GM18517 (cell line): Measurements from ENCODE around the gene OPA3.

ENCODE experiments used
- ATAC-seq: cut with Tn5 transposase; IDR thresholded peaks from one replicate; pipeline ENCODE4 v1.9.1; 2021; ENCODE audit warnings: mild to moderate bottlenecking, moderate library complexity; ENCODE audit not compliant: unreplicated experiment

The OPA3 gene

GRCh38 chr19:45484273-45484945 lies 100.2 kb downstream of the OPA3 start:
- ATAC-seq: no peak

DNA sequence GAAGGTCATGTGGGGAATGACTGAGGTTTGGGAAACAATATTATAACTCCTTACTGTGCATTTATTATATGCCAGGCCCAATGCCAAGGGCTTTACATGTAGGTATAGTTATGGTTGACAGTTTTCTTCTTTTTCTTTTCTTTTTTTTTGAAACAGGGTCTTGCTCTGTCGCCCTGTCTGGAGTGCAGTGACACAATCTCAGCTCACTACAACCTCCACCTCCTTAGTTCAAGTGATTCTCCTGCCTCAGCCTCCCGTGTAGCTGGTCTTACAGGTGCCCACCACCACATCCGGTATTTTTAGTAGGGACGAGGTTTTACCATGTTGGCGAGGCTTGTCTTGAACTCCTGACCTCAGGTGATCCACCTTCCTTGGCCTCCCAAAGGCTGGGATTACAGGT lies 101.6 kb downstream of the OPA3 start:
- no peak for ATAC-seq

GRCh38 chr19:45478454-45479238 lies 106.0 kb downstream of the OPA3 start:
- peak; percentile 75 for ATAC-seq

DNA sequence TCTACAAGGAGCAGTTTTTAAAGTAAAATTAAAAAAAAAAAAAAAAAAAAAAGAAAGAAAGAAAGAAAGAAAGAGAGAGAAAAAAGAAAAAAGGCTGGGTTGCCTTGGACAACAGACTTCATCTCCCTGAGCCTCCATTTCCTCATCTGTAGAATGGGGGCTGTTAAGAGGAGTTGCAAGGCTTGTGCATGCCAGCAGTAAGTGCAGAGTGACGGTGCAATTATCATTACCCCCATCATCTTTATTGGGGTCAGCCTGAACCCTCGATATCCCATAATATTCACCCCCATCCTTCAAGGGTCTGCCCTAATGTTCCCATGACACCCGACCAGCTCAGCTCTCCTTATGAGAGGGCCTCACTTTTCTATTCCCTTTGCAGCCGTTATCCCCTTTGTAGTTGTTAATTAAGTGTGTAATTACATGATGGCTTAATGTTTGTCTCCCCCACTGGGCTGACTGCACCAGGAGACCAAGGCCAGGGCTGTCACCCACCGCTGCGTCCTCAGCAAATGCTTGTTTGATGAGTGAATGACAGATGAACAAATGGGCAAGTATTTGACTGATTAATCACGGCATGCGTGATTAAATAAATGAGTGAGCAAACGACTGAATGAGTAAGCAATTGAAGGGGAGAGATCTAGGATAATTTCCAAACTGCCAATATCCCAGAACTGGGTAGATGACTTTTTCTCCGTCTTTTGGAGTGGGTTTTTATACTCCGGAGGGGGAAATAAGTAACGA lies 106.7 kb downstream of the OPA3 start:
- no peak for ATAC-seq
